SIG-M5 (cell line): Measurements from ENCODE around the gene CORO7.

Experiments
- DNase-seq: peaks from one replicate; lab custom pipeline; 2025; lab: John Stamatoyannopoulos, UW

The CORO7 gene

DNA sequence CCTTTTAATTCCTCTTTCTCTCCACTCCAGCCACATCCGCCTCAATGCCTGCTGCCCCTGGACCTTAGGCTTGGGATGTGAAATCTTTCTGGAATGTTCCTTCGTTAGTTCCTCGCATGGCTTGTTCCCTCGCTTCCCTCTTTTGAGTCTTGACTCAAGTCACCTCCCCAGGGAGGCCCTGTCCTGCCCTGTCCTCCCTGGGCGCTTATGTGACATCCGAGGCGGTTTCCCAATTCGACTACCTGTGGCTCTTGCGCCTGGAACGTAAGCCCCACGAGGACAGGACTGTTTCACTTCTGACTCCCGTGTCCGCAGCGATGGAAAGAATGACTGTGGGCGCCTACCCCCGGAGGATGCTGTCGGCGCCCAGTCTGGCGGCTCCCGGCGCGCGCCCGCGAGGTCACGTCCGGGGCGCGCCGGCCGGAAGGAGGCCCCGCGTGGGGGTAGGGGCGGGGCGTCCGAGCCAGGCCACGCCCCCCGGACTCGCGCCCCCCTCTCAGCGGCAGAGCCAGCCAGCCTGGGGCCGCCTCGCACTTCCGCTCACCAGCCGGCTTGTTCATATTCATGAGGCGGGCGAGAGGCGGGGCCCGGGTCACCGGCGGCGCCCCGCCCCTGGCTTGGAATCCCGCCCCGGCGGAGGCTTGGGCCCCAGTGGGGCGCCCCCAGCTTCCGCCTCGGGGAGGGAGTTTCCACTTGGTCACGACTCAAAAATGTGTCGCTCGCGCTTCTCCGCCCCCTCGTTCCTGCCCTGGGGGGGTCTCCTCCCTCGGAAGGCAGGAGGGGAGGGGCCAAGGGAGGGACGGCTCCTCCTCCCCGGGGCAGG lies 109.0 kb downstream of the CORO7 start:
- DNase-seq: peak; percentile 67

DNA sequence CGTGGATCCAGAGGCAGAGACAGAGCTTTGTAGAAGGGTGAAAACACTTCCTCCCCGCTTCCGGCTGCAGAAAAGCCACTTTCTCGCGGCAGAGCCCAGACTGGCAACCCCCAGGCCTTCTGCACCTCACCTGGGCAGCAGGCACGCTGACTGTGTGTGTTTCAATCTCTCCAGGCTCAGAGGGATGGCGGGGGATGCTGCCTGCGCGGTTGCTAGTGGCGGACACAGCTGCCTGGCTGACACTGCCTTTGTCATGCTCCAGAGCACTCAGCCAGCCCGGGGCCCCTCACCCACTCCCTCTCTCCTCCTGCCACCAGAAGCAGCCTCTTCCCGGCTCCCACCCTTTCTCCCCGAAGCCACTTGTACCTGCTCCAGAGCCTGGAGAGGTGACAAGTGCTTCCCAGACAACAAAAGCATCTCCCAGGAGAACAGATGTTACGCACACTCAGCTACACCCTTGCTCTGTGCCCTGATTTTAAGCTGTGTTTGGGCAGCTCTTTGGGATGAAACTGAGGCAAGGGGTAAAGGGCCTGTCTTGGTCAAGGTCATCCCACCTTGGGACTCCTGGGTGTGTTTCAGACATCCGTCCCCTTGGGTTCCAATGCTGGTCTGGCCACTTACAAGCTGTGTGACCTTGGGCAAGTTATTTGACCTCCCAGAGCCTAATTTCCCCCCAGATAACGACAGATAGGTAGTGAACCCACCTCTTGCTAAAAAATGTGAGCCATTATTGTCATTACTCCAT lies 109.8 kb downstream of the CORO7 start:
- DNase-seq: no peak
